Gastroesophageal sphincter (tissue), 3 donors: ENCODE measurements around the gene CFAP119.

Experiments used
- CTCF ChIP-seq, 4 experiments: fragments of 200-600 bp in 2 of 4; fragments of 450-650 bp in 2 of 4; sonication (generic) in 1 of 4; IDR thresholded peaks; one replicate each; pipeline ENCODE4 v1.5.1; 2017 to 2019; ENCODE audit warnings: antibody characterized with exemption in 4 of 4, mild to moderate bottlenecking in 2 of 4, moderate library complexity in 2 of 4
- EP300 ChIP-seq: sonication (generic); formaldehyde crosslinking; IDR thresholded peaks from one replicate; pipeline ENCODE4 v1.6.1; 2017; ENCODE audit warnings: antibody characterized with exemption, mild to moderate bottlenecking
- POLR2A ChIP-seq, 2 donors: fragments of 450-650 bp; IDR thresholded peaks; one replicate each; pipeline ENCODE4 v1.6.1; 2017; ENCODE audit warnings: antibody characterized with exemption in 2 of 2, mild to moderate bottlenecking in 2 of 2, moderate library complexity in 1 of 2
- POLR2AphosphoS5 ChIP-seq: sonication (generic); formaldehyde crosslinking; IDR thresholded peaks from one replicate; pipeline ENCODE4 v1.6.1; 2017; ENCODE audit warnings: antibody characterized with exemption

- TF ChIP-seq EP300 (no peak), POLR2A (IDR thresholded peaks at IDR 0.05) (no peak), CTCF (IDR thresholded peaks at IDR 0.05) (no peak), POLR2AphosphoS5 (no peak)
These were observed 1.3 kb upstream of the CFAP119 start for GRCh38 chr16:30762991-30763725.
